ENCODE results near the gene CHST4.

Gene CHST4

GRCh38 chr16:71526111-71526631 is at the start of gene CHST4:
Gene CHST4 (plus strand): TSS chr16:71526426. CDS start chr16:71536678, 10,252 bp downstream.
- Histone ChIP-seq H3K4me3 (ENCODE audit: low read length) (no peak within 1 kb of the TSS), H4K20me1 (ENCODE audit: insufficient read depth, low read length) (no peaks in the 10 kb centered on the region), H3K9ac (ENCODE audit: low read length) (no peak within 1 kb of the TSS), H3K4me1 (ENCODE audit: low read length) (no peaks in the 10 kb centered on the region), H3K79me2 (ENCODE audit: low read length) (no peaks in the 10 kb centered on the region), H3K9me3 (replicated peaks; ENCODE audit: insufficient read depth, low read length) (no peaks in the 10 kb centered on the region), H3K9me2 (replicated peaks; ENCODE audit: insufficient read depth, low read length) (no peaks in the 10 kb centered on the region), H2AFZ (ENCODE audit: low read length) (no peak within 1 kb of the TSS), H3K27me3 (replicated peaks; ENCODE audit: insufficient read depth, low read length) (no peaks in the 10 kb centered on the region), H3K4me2 (ENCODE audit: low read depth, low read length) (no peak within 1 kb of the TSS), H3K27ac (ENCODE audit: low read length) (no peak within 1 kb of the TSS), H3F3A (ENCODE audit: insufficient read depth, low read length) (no peaks in the 10 kb centered on the region), H3K36me3 (replicated peaks; ENCODE audit: insufficient read depth, low read length) (no peaks in the 10 kb centered on the region)
- TF ChIP-seq CTCF (IDR thresholded peaks at IDR 0.05; ENCODE audit: low read length), result no peak
- no peak for TF ChIP-seq EZH2 (optimal IDR thresholded peaks at IDR 0.05; ENCODE audit: low read depth, low read length)
- TF ChIP-seq EZH2phosphoT487 (IDR thresholded peaks at IDR 0.05; ENCODE audit: low read length), result no peak
- DNase-seq, result no peak

GRCh38 chr16:71476457-71477124 is 49.6 kb upstream of the CHST4 start:
- no peak overlapping the region for H2AFZ ChIP-seq (ENCODE audit: low read length)
- DNase-seq, result peak; percentile 24
- TF ChIP-seq EZH2phosphoT487 (IDR thresholded peaks at IDR 0.05; ENCODE audit: low read length), result no peak
- no peak for TF ChIP-seq EZH2 (optimal IDR thresholded peaks at IDR 0.05; ENCODE audit: low read depth, low read length)
- no peak for TF ChIP-seq CTCF (IDR thresholded peaks at IDR 0.05; ENCODE audit: low read length)
- H4K20me1 ChIP-seq (ENCODE audit: insufficient read depth, low read length), result no peaks in the 10 kb centered on the region
- no peaks in the 10 kb centered on the region for H3K27me3 ChIP-seq (replicated peaks; ENCODE audit: insufficient read depth, low read length)
- peaks cover 9% of the 10 kb centered on the region; the same call in 1 of the 2 replicates for H3K4me1 ChIP-seq (ENCODE audit: low read length)
- H3K4me3 ChIP-seq (ENCODE audit: low read length), result peak overlapping the region; percentile 39; the same call in 1 of the 2 replicates
- H3K79me2 ChIP-seq (ENCODE audit: low read length), result no peaks in the 10 kb centered on the region
- no peak overlapping the region for H3K9ac ChIP-seq (ENCODE audit: low read length)
- H3K9me2 ChIP-seq (replicated peaks; ENCODE audit: insufficient read depth, low read length), result no peaks in the 10 kb centered on the region
- no peaks in the 10 kb centered on the region for H3K9me3 ChIP-seq (replicated peaks; ENCODE audit: insufficient read depth, low read length)
- peak overlapping the region; percentile 4; the same call in 1 of the 2 replicates for H3K27ac ChIP-seq (ENCODE audit: low read length)
- 0 out of 2 replicates have a peak, but pooled peaks cover 4% of the 10 kb centered on the region for H3F3A ChIP-seq (ENCODE audit: insufficient read depth, low read length)
- H3K36me3 ChIP-seq (replicated peaks; ENCODE audit: insufficient read depth, low read length), result no peaks in the 10 kb centered on the region
- peak overlapping the region; percentile 52 for H3K4me2 ChIP-seq (ENCODE audit: low read depth, low read length)

- Histone ChIP-seq H3F3A (ENCODE audit: insufficient read depth, low read length) (peaks cover 8% of the 10 kb centered on the region; the same call in 1 of the 2 replicates), H4K20me1 (ENCODE audit: insufficient read depth, low read length) (no peaks in the 10 kb centered on the region), H3K4me3 (ENCODE audit: low read length) (no peak overlapping the region), H3K9me2 (replicated peaks; ENCODE audit: insufficient read depth, low read length) (no peaks in the 10 kb centered on the region), H3K4me2 (ENCODE audit: low read depth, low read length) (no peak overlapping the region), H2AFZ (ENCODE audit: low read length) (no peak overlapping the region), H3K4me1 (ENCODE audit: low read length) (peaks cover 9% of the 10 kb centered on the region; the same call in 1 of the 2 replicates), H3K9ac (ENCODE audit: low read length) (no peak overlapping the region), H3K79me2 (ENCODE audit: low read length) (no peaks in the 10 kb centered on the region), H3K9me3 (replicated peaks; ENCODE audit: insufficient read depth, low read length) (no peaks in the 10 kb centered on the region), H3K36me3 (replicated peaks; ENCODE audit: insufficient read depth, low read length) (no peaks in the 10 kb centered on the region), H3K27me3 (replicated peaks; ENCODE audit: insufficient read depth, low read length) (no peaks in the 10 kb centered on the region), H3K27ac (ENCODE audit: low read length) (no peak overlapping the region)
- no peak for DNase-seq
- peak; percentile 32; the same call in 1 of the 2 replicates for TF ChIP-seq CTCF (IDR thresholded peaks at IDR 0.05; ENCODE audit: low read length)
- no peak for TF ChIP-seq EZH2phosphoT487 (IDR thresholded peaks at IDR 0.05; ENCODE audit: low read length)
- no peak for TF ChIP-seq EZH2 (optimal IDR thresholded peaks at IDR 0.05; ENCODE audit: low read depth, low read length)
Observed at GRCh38 chr16:71479420-71479819, 46.8 kb upstream of the CHST4 start.

Data from MM.1S (cell line).